Stimulated activated CD4-positive, alpha-beta T cell treated with anti-CD3 and anti-CD28 coated beads, Interleukin-12 subunit alpha, Interleukin-12 subunit beta, amount 100 ng/mL, for 4 hours (primary cell): ENCODE data around the gene DSCAM.
"Not testable (repeated sequence)": the region's sequence is repeated elsewhere in the genome, so short reads cannot be mapped to it uniquely, and the experiment has no call there.

Experiments
- DNase-seq: peaks from one replicate; pipeline ENCODE4 v3.0.0-alpha.2; 2020

Gene DSCAM

GRCh38 chr21:40070871-40071270, 776.1 kb downstream of the DSCAM start:
- DNase-seq, result no peak

DNA sequence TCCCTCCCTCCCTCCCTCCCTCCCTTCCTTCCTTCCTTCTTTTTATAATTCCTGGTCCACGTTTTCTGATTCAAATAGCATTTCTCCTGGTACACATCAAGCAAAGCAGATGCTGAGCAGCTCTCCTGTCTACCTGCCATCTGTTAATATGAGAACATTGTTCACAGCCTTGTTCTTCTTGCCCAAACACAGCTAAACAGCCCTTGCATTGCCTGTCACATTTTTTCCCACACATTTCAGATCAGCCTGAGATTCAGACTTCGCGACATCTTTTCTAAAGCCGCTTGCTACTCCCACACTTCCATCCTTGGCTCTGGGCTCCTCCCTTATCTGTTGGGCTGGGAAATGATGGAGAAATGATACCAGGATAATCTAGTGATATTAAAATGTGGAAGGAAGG, 779.2 kb downstream of the DSCAM start:
- DNase-seq, result no peak

DNA sequence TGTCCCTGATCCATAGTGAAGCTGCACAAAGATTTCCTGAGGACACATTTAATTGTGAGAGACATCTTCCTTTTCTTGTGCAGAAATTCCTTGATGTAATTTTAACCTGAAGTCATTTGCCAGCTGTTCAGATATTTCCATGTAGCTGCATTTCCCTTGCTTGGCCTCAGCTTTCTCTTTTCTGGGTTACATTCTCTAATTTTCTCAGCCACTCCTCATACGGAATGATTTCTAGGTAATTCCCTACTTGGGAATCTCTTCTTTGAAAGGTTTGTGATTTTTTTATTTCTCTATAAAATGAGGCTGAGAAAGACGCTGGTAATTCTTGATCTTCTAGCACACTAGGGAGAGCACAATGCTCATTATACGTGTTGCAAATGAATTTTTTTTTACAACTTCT, 780.7 kb downstream of the DSCAM start:
- DNase-seq, result no peak

DNA sequence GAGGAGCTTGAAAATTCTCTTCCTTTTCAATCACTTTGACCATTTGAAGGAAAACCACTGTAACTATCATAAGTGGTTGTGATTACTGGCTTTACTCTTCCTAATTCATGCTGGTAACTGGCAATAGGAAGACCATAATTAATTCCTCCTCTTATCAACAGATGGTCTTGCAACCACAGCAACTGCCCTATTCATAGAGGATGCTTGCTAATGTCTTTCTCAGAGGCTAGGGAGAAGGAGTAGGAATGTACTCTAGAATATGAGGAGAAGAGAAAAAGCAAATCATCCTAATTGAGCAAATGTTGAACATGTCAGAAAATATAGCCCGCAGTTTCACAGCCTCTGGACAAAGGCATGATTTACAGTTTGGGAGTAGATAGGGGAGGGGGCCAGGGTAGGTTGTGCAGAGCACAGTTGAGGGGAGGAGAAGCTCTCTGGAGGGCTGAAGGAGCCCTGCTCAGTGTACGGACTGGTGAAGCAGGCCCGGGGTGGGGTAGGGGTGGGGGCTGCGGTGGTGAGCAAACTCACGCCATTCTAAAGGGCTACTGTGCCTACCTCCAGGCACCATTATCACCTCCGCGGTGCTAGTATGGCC, 786.8 kb downstream of the DSCAM start:
- DNase-seq, result no peak

DNA sequence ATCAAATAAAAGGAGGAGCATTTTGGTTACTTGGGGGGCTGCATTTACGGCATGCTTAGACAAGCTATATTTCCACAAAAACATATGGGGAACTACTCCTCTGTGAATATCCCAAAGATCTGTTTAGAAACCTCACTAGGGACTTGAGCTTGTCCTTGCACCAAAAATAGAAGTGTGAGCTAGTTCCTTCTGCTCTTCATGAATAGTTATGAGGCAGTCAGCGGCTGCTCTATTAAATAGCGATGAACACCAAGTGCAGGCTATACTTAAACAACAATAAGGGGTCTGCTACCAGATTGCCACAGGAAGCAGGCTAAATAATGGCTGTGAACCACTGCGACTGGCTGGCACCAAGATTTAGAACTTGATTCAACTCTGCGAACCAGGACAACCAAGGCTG, 789.6 kb downstream of the DSCAM start:
- DNase-seq, result no peak

- DNase-seq, result no peak
Observed at GRCh38 chr21:40056031-40056430, 790.9 kb downstream of the DSCAM start.

DNA sequence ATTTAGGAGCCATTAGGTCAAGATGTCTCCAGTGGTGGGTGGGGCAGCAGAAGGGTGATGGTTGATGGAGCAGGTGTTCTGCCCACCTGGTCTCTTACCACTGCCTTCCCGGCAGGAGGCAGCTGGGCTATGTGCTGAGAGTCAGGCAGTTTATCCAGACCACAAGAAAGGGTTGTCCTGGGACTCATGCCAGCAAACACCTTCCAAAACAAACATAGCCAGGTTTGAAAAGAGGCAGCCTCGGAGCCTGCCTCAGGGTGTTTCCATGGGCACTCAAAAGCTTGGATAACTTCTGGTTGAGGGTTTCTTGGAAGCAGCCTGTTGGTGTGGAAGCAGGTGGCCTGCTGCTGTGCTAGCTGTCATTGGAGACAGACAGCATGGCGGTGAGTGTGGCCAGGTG, 792.6 kb downstream of the DSCAM start:
- no peak for DNase-seq

DNA sequence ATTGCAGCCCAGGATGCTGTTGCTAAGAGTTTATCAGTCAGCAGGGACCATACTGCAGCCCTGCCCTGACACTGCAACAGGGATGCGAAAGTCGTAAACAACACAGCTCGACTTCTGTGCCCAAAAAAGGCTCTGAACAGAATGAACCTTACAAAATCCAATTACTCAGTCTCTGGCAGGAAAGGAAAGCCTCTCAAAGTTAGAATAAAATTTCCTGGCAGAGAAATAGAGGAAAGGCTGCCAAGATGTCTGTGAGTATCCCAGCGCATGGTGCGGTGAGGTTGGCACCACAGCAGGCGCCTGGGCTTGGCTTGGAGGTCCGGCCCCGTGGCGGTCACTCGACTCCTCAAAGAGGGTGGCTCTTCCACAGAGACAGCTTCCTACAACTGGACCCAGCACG, 794.0 kb downstream of the DSCAM start:
- DNase-seq, result no peak

GRCh38 chr21:40052276-40052675, 794.7 kb downstream of the DSCAM start:
- no peak for DNase-seq

DNA sequence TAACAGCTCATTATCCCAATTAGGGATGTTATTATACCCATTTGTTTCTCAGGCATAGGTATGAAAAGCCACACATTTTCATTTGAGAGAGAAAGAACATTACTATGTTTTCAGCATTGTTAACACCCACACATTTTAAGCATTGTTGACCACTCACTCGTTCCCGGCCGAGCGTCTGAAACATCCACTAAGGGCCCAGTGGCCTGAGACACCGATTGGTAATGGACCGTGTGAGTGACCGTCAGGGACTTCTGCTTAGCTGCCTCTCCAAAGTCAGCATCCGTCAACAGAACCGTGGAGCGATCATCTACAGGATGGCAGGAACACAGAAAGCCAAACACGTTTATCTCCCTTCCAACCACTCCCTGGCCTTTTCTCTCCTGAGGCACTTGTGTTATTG, 795.2 kb downstream of the DSCAM start:
- no peak for DNase-seq

DNA sequence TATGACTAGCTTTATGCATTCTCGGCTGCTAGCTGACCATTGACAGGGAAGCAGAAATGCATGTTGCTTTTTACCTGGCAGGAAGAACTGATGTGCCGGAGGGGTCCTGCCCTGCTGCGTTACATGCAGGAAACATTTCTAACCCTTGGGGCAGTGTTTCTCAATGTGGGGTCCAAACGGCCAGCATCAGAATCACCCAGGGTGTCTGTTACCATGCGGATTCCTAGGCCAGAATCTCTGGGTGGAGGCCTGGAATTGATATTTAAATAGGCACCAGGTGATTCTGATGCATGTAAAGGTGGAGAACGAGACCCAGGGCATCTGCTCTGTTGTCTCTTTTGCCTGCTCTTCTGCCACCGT, 797.0 kb downstream of the DSCAM start:
- DNase-seq, result no peak

- no peak for DNase-seq
Observed at GRCh38 chr21:40049031-40049930, 797.7 kb downstream of the DSCAM start.

GRCh38 chr21:40047993-40048730, 798.8 kb downstream of the DSCAM start:
- no peak for DNase-seq

- DNase-seq, result no peak
Observed at GRCh38 chr21:40047211-40047610, 799.7 kb downstream of the DSCAM start.

DNA sequence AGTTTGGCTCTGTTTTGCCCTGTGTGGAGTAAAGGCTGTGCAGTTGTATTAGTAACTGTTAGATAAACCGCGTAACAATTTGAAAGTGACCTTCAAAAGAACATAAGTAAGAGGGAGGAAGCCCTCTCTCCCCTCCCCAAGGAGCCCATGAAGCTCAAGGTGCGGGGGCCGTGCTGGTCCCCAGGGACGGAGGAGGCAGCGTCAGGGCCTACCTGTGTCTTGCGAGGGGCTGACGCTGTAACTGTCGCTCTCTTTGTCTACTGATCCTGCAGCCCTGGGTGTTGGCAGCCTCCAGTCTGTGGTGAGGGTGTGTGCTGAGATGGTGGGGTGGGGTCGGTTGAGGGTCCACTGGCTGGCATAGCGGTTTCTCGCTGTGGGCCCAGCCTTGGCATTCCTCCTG, 803.1 kb downstream of the DSCAM start:
- no peak for DNase-seq

DNA sequence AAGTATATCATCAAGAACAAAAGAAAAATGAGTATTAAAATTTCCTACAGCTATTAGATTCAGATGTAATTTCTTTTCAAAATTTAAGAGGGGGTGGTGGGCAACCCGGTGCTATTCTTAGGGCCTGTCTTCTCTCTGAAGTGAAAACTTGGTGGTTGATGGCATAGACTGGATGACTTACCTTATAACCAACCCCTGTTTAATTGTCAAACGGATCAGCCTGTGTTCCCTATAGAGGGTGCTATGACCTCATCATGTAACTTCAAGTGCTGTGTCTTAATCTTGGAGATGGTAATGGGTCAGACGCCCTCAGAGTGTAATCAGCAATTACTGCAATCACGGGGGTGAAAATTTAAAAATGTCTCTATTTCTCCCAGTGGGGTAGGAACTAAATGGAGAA, 803.5 kb downstream of the DSCAM start:
- no peak for DNase-seq

DNA sequence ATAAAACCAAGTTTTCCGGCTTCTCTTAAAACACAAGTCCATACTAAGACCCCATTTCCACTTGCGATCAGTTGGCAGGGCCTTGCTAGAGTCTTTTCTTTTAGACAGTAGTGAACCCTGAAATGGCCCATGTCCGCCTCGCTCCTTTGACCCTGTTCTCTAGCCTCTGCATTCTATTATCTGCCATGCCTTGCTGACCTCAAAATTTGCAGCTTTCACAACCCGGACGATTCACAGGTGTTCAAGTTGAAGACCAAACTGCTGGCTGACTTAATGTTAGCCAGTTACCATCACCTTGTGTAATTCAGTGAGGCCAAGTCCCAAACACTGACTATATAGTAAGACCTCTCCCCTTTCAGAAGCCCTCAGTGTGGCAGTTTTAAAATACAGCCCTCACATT, 805.5 kb downstream of the DSCAM start:
- DNase-seq, result no peak

DNA sequence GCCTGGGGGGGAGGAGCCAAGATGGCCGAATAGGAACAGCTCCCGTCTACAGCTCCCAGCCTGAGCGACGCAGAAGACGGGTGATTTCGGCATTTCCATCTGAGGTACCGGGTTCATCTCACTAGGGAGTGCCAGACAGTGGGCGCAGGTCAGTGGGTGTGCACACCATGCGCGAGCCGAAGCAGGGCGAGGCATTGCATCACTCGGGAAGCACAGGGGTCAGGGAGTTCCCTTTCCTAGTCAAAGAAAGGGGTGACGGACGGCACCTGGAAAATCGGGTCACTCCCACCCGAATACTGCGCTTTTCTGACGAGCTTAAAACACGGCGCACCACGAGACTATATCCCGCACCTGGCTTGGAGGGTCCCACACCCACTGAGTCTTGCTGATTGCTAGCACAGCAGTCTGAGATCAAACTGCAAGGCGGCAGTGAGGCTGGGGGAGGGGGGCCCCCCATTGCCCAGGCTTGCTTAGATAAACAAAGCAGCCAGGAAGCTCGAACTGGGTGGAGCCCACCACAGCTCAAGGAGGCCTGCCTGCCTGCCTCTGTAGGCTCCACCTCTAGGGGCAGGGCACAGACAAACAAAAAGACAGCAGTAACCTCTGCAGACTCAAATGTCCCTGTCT, 813.7 kb downstream of the DSCAM start:
- DNase-seq, result not testable (repeated sequence)

DNA sequence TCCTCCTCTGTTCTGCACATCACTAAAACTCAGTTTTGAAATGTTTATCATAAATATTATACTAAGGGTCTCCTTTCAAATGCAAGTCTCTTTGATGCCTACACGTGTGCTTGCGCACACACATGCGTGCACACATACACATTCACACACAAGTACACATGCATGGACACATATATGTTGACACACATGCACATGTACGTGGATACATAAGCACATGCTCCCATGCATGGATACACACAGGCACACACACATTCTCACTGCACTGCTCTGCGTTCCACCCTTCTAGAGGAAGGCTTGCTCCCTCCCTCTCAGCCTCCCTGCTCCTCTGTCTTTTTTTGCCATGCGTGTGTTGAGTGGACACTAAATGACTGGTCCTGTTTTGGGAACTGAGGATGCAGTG, 817.1 kb downstream of the DSCAM start:
- DNase-seq, result no peak

DNA sequence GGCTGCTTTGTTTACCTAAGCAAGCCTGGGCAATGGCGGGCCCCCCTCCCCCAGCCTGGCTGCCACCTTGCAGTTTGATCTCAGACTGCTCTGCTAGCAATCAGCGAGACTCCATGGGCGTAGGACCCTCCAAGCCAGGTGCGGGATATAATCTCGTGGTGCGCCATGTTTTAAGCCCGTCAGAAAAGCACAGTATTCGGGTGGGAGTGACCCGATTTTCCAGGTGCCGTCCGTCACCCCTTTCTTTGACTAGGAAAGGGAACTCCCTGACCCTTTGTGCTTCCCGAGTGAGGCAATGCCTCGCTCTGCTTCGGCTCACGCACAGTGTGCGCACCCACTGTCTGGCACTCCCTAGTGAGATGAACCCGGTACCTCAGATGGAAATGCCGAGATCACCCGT, 818.6 kb downstream of the DSCAM start:
- DNase-seq, result not testable (repeated sequence)

GRCh38 chr21:40021558-40022351, 825.2 kb downstream of the DSCAM start:
- DNase-seq, result no peak

DNA sequence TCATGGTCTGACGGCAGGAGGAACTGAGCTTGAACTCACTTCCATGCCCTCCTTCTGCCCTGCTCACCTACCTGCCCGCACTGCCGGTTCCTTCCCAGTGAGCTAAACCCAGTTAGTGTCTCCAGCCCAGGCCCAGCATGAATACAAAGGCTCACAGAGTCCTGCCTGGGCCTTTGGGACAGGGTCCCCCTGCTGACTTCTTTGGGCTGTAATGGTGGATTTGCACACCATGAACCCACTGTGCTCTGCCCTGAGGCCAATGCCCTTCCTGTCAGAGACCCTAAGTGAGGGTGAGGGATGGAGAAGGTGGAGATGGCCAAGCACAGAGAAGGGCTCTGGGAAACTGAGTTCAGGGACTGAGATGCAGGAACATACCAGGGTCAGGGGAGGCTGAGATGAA, 826.3 kb downstream of the DSCAM start:
- DNase-seq, result no peak
